ENCODE results near the gene TRPV4. TPM values are rescaled to one million over a fixed set of nuclear protein-coding genes. Genes with fewer than 3 reads are reported as not detected.

TRPV4 gene
- total and polyA plus RNA-seq, 2 experiments from 2014 or later = 0.66 to 1.1 TPM

- H3K4me1 ChIP-seq (ENCODE audit: insufficient read depth) = peaks cover 19% of the 10 kb centered on the region
- no peaks in the 10 kb centered on the region for H3K36me3 ChIP-seq (ENCODE audit: insufficient read depth)
- H3K4me2 ChIP-seq = no peak overlapping the region
- no peaks in the 10 kb centered on the region for H3K9me2 ChIP-seq (ENCODE audit: insufficient read depth)
- Mint-ChIP-seq H3K4me3 (peak overlapping the region; percentile 51; the same call in 2 of the 3 replicates), H3K36me3 (ENCODE audit: low read depth) (no peaks in the 10 kb centered on the region), H3K9me3 (no peaks in the 10 kb centered on the region), H3K27ac (no peak overlapping the region; the same call in 1 of the 2 replicates), H3K27me3 (ENCODE audit: insufficient read depth, low read depth, poor library complexity) (peaks cover 29% of the 10 kb centered on the region), H3K4me1 (peaks cover 47% of the 10 kb centered on the region)
- TF ChIP-seq REST (IDR thresholded peaks at IDR 0.05; ENCODE audit: unreplicated experiment) (peak; percentile 55), ZNF462 (CRISPR knock-in tag; IDR thresholded peaks at IDR 0.05) (no peak)
- H3K79me2 ChIP-seq (replicated peaks; ENCODE audit: insufficient read depth) = no peaks in the 10 kb centered on the region
- H3K27me3 ChIP-seq (ENCODE audit: insufficient read depth) = no peaks in the 10 kb centered on the region
- H2AFZ ChIP-seq = no peak overlapping the region
- no peak overlapping the region for H3K4me3 ChIP-seq
- no peak overlapping the region for H3K27ac ChIP-seq (ENCODE audit: low read depth)
- DNase-seq (ENCODE audit: low spot score) (no peak), ATAC-seq (no peak)
- H4K20me1 ChIP-seq (replicated peaks; ENCODE audit: insufficient read depth) = peaks cover 6% of the 10 kb centered on the region
- no peaks in the 10 kb centered on the region for H3F3A ChIP-seq (replicated peaks; ENCODE audit: low read depth)
Measured at GRCh38 chr12:109735051-109735521, 98.1 kb downstream of the TRPV4 start.

Measured in GM23338 (cell line).